ENCODE results near the gene CORO2B. TPM values are rescaled to one million over a fixed set of nuclear protein-coding genes. Genes with fewer than 3 reads are reported as not detected.

The CORO2B gene
- polyA plus RNA-seq, 1 of the 3 experiments (the other 2 are of a cell fraction) = 3.6 TPM

- no peak overlapping the region for H3K4me3 ChIP-seq (ENCODE audit: low read depth in 2 of 2, low read length in 1 of 2)
- no peaks in the 10 kb centered on the region for H3F3A ChIP-seq (replicated peaks; ENCODE audit: insufficient read depth)
These were observed 100.4 kb downstream of the CORO2B start for GRCh38 chr15:68679161-68679560.

More at GRCh38 chr15:68679161-68679560, 100.4 kb downstream of the CORO2B start:
- Histone ChIP-seq H3K9me3 (no peaks in the 10 kb centered on the region), H3K27ac (ENCODE audit: low read depth in 2 of 2, low read length in 1 of 2) (no peak overlapping the region), H3K9ac (no peak overlapping the region), H4K20me1 (ENCODE audit: insufficient read depth) (no peaks in the 10 kb centered on the region), H3K9me2 (no peaks in the 10 kb centered on the region), H2AFZ (ENCODE audit: low read depth) (no peak overlapping the region), H3K79me2 (ENCODE audit: insufficient read depth) (no peaks in the 10 kb centered on the region), H3K36me3 (replicated peaks in 1 of 2; ENCODE audit: control insufficient read depth in 1 of 2, insufficient read depth in 2 of 2, low read length in 1 of 2) (no peaks in the 10 kb centered on the region), H3K27me3 (ENCODE audit: insufficient read depth) (no peaks in the 10 kb centered on the region), H3K4me2 (no peak overlapping the region), H3K4me1 (ENCODE audit: control insufficient read depth in 1 of 2, insufficient read depth in 2 of 2, low read depth in 1 of 2, low read length in 1 of 2) (no peaks in the 10 kb centered on the region; a peak in 1 of 4 replicates)
- POLR2A ChIA-PET = interaction anchor here (0.6 kb wide), 1 partner anchor 338 kb away, joined by 9 read pairs; no protein-coding TSS in a partner anchor
- WGBS (ENCODE audit: low lambda C conversion rate) = 49% methylated on average over 3 of the region's 3 CpGs
- TF ChIP-seq SIN3A (IDR thresholded peaks at IDR 0.05; ENCODE audit: borderline replicate concordance, low read depth, low read length) (no peak), FOSL2 (IDR thresholded peaks at IDR 0.05; ENCODE audit: borderline replicate concordance, low read depth) (no peak), REST (IDR thresholded peaks at IDR 0.05; ENCODE audit: low read depth, low read length) (no peak), RXRA (IDR thresholded peaks at IDR 0.05; ENCODE audit: borderline replicate concordance, low read depth) (no peak), GATA2 (CRISPR knock-in tag; IDR thresholded peaks at IDR 0.05) (no peak), TAF1 (IDR thresholded peaks at IDR 0.05; ENCODE audit: borderline replicate concordance, low read depth, low read length) (no peak), FOXM1 (IDR thresholded peaks at IDR 0.05; ENCODE audit: low read depth) (no peak), ZBTB33 (IDR thresholded peaks at IDR 0.05; ENCODE audit: borderline replicate concordance, low read depth) (no peak), PBX3 (IDR thresholded peaks at IDR 0.05) (no peak), FOXJ3 (CRISPR knock-in tag; IDR thresholded peaks at IDR 0.05) (no peak), SMC3 (IDR thresholded peaks at IDR 0.05; ENCODE audit: low read depth, low read length) (no peak), RFX5 (IDR thresholded peaks at IDR 0.05; ENCODE audit: low read length) (no peak), JUND (IDR thresholded peaks at IDR 0.05) (no peak), POLR2AphosphoS5 (IDR thresholded peaks at IDR 0.05; ENCODE audit: low read depth, low read length) (no peak), TCF12 (IDR thresholded peaks at IDR 0.05) (no peak), RCOR1 (IDR thresholded peaks at IDR 0.05; ENCODE audit: low read length) (no peak), USF1 (IDR thresholded peaks at IDR 0.05; ENCODE audit: borderline replicate concordance, low read depth) (no peak)
- DNase-seq = no peak
- CTCF ChIA-PET = interaction anchor here (1.6 to 32.6 kb wide), 3 partner anchors 113 to 197 kb away, joined by 5 to 464 read pairs (median 293); no protein-coding TSS in a partner anchor
